Measurements from ENCODE around the gene NXPH3.
"Not testable (repeated sequence)": the region's sequence is repeated elsewhere in the genome, so short reads cannot be mapped to it uniquely, and the experiment has no call there.

Gene NXPH3

DNA sequence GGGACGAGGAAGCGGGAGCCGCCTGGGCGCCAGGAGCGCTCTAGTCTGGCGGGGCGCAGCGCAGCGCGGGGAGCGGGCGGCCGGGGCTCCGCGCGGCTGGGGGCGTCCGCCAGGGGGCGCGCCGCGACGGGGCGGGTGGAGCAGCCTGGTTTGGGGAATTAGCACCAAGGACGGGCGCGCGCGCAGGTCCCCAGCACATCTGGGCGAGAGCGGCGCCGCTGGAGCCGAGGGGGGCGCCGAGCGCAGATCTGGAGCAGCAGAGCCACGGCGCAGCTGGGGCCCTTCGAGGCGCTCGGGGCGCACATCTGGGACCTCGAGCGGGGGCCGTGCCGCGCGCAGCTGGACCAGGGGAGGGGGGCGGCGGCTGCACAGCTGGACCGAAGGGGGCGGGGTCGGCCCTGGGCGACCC lies at the start of gene NXPH3:
NXPH3 (plus strand) TSS at position 193 of the 409 bp plus-strand sequence. CDS start 349 bp downstream, outside the sequence.
- peak; percentile 77 to 81 for DNase-seq

DNA sequence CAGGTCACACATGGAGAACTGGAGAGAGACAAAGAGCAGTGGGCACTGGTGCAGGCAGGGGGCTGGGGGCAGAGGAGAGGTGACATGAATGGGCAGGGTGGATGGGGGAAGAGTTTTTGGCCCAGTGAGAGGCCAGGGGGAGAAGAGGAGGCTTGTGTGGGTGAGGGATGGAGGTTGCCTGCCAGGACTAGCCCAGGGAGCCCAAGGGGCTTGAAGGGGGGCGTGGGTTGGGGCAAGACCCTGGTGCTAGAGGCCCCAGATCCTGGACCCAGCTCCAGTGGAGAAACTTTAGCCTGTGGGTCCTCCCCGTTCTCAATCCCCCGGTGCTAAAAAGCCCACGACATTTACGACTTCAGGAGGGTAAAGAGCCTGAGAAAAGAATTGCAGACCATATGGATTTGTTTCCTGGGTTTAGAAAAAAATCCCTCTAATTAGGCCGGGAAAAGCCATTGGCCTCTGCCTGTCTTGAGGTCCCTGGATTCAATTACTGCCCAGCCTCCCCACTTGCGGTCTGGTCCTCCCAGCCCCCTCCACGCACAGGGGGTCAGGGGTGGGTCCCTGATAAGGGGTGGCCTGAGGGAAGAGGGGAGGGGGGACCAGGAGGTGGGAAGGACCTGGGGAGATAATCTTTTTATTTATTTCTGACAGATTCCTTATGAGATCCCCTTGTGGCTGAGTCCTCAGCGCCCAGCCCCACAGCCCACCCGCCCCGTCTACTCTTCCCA lies 47.6 kb upstream of the NXPH3 start:
- no peak for DNase-seq

DNA sequence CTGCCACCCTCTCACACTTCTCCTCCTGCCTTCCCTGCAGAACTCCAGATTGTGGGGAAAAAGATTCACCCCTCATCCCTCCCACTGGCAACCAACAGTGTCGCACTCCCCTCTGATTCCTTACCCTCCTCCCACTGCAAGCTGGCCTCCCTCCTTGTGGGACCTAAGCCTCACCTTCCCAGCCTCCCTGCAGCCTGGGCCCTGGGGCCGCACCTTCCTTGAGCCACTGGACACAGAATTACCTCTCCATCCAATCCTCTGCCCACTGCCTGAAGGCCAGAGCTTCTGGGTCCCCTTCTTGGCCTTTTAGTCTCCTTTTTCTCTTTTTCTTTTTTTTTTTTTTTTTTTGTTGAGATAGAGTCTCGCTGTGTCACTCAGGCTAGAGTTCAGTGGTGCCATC lies 46.7 kb upstream of the NXPH3 start:
- DNase-seq, result no peak

DNA sequence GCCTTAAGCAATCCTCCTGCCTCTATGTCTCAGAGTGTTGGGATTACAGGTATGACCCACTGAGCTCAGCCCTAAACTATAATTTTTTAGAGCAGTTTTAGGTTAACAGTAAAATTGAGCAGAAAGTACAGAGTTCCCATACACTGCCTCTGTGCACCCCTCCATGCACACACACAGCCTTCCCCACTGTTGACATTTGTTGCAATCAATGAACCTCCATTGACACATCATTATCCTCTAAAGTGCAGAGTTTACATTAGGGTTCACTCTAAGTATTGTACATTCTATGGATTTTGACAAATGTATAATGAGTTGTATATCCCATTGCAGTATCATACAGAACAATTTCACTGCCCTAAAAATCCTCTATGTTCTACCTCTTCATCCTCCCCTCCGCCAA lies 45.6 kb upstream of the NXPH3 start:
- DNase-seq, result no peak

DNA sequence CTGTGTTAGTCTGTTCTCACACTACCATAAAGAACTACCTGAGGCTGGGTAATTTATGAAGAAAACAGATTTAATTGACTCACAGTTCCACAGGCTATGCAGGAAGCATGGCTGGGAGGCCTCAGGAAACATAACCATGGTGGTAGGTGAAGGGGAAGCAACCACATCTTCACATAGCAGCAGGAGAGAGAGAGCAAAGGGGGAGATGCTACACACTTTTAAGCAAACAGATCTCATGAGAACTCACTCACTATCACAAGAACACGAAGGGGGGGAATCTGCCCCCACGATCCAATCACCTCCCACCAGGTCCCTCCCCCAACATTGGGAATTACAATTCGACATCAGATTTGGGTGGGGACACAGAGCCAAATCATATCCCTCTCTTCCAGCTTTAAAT lies 31.8 kb upstream of the NXPH3 start:
- DNase-seq, result no peak

DNA sequence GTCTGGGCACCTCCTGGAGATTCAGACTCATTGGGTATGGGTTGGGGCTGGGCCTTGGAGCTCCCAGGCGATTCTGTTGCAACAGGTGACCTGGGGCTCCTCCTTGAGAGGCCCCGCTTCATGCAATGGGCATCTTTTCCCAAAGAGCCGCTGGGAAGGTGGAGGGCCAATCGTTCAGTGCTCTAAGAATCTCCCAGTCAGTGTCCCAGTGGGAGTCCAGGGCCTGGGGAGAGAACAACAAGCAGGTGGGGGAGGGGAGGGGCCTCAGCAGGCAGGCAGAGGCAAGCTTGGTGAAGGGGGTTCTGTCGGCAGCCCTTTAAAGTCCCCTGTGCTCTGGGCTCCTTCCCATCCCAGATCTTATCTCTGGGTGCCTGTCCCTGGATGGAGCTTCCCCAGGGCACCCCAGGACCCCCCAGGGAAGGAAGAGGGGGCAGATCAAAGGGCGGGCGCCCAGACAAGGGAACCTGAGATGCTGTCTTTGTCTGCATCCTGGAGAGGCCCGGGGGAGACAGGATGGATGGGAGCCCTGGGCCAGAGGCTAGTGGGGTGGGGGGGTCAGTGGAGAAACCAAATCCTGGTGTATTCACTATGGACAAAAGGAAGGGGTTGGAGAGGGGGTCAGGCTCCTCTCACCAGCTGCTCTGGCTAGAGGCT lies 30.5 kb upstream of the NXPH3 start:
- no peak for DNase-seq

DNA sequence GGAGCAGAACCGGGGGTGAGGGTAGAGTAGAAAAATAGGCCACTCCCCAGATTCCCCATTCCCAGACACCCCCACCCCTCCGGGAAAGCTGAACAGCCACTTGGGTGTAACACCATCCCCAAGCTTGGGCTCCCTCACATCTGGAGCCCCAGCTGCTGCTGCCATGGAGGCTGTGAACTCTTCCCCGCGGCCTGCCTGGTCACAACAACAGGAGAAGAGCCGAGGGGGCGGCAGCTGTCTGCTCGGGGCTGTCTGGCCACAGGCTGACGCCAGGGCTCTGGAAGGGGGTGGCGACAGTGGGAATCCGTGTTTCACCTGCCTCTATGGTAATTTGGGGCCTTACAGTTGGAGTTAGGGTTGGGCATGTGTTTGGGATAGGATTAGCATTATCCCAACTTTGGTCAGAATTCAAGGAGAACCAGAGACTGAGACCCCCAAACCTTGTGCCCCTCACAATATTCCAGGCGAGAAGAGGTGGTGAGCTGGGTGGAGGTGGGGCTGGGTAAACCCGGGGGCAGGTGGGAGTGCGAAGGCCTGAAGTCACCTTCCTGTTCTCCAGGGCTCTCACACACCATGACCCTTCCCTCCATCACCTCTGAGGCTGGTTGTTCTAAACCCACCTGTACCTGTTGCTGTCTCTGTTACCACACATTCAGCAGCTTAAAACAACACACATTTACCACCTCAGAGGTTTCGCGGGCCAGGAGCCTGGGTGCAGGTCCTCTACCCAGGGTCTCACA lies 29.7 kb upstream of the NXPH3 start:
- DNase-seq, result no peak

DNA sequence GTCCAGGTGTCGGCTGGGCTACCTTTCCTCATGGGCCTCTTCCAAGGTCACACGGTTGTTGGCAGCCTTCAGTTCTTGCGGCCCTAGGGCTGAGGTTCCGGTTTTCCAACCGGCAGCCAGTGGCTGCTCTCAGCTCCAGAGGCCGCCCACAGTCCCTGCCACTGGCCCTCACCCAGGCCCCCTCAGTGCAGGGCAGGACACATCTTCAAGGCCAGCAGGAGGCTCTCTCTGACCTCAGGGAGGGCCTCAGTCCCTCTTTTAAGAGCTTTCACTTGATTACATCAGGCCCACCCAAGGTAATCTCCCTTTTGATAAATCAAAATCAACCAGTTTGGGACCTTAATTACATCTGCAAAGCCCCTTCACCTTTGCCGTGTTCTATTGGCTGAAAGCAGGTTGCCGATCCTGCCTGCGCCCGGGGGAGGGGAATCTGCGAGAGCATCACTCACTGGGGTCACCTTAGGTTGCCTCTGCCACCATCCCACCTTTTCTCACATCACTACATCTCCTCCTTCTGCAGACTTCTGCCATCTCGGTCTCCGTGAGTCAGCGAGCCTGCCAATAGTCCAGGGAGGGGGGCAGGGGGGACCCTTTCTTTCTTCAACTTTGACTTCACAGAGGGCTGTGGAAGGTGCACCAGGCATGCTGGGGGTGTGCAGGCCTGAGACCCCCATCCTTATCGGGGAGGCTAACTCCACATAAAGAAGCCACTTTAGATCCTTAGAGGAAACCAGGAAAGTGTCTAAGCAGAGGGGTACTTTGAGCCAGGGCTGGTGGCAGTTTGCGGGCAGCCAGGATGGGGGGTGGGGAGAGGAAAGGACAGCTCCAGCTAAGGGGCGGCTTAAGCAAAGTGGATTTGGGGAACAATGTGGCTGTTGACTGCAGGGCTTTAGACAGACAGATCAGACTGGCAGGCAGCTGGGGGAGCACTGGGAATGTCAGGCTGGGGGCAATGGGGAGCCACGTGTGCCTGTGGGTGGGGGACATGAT lies 28.8 kb upstream of the NXPH3 start:
- DNase-seq, result no peak

DNA sequence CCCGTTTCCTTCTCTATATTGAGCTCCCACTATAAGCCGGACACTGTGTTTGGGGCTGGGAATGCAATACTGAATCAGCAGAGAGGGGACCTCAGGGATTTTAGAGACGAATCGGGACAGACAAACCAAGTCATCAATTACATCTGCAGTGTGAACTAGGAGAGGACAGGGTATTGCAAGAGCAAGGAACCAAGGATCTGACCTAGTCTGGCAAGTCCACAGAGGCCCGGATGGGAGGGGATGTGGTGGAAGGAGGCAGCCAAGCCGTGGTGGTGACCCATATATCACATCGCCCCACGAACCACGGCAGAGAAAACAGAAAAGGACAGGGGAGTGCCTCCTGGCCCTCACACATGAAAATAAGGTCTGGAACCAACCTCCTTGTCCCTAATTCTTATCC lies 28.1 kb upstream of the NXPH3 start:
- DNase-seq, result no peak

DNA sequence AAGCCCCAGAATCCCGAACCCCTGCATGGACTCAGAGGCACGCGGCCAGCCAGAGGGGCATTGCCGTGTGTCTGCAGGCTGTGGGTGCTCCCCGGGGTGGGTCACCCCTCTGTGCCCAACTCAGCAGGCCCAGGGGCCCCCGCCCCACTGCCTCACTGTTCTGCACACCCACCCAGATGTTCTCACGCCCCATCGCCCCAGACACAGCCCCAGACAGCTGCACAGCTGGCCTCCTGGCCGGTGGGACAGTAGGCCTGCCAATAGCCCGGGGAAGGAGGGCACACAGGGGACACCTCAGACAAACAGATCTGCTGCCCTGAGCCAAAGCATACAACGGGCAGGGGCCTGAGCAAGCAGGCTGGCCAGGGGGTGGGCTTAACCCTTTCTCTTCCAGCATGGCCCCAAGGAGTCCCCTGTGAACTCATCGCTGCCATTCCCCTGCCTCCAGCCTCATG lies 27.6 kb upstream of the NXPH3 start:
- no peak for DNase-seq

DNA sequence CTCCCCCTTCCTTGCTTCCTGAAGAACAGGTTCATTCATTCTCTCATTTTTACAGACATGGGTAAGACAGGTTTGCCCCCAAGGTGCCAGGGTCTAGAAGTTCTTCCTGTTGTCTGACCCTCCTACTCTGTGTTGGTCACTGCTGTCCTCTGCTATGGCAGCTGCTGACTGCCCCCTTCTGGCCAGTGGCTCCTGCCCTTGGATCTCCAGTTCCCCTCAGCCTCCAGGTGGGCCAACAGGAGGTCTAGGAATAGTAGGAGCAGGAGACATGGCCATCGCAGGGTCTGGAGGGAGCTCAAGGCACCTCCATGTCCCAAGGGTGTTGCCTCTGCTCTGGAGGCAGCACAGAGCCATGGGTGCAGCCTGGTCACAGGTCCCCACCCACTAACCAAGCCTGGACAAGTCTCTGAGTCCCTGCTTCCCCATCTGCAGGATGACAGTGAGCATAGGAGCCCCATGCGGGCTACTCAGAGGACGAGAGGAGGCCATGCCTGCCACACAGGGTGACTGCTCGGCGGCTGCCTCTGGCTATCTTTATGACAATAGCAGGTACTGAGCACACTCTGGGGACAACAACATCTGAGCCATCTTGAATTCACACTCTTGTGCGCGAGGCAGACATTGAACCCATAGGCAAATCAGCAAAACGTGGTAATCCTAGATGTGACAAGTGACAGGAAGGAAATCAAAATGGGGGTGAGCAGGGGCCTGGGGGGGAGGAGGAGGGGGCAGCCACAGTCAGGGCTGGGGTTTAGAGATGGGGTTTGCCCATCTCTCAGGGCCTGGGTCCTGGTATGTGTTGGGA lies 27.0 kb upstream of the NXPH3 start:
- DNase-seq, result peak in 1 of 2 experiments; percentile 33

DNA sequence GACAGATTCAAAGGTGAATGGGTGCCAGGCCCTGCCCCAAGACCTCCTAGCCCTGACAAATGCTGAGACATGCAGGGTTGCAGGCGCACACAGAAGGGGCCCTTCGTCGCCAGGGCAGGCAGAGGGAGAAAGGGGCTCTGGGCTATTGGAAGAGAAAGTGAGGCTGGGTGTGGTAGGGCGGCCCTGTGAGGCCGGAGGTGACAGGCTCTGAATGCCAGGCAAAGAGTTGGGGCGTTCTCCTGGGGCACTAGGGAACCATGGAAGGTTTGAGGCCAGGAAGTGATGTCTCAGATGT lies 26.4 kb upstream of the NXPH3 start:
- no peak for DNase-seq

DNA sequence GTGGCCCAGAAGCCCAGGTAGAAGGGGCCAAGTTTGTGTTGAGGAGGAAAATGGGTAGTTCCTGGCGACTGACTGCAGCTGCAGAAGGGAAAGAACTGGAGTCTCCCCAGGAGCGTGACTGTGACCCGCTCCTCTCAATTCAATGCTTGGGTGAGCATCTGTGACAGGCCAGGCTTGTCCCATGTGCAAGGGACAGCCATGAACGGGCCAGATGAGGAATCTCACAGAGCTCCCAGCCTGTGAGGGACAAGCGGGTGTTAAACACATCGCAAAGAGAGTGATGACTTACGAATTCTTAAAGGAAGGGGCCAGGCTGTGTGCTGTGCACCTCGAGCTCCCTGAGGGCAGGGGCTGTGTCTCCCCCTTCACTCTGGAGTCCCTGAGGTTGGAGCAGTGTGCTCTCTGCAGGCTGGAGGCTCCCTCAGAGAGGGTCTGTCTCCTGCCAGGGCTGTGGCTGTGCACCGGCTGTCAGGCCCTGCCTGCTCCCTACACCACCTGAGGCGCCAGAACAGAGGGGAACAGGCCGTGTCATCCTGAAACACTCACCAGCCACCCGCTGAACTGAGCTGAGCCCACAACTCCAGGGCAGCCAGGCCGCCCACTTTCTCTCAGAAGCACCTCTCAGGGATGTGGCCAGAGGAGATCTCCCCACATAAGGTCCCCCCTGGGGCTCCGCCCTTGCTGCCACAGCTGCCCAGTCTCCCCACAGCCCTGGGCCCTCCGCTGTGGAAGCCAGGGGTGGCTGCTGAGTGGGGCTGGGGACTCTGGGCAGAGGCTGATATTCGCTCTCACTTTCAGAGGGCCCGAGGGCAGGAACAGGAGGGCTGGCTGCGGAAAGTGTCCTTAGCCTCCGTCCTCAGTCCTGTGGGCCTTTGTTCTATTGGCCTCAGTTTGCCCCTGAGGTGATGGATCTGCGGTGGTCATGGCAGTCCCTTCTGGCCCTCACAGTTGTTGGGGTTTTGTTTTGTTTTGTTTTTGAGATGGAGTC lies 25.7 kb upstream of the NXPH3 start:
- no peak for DNase-seq

DNA sequence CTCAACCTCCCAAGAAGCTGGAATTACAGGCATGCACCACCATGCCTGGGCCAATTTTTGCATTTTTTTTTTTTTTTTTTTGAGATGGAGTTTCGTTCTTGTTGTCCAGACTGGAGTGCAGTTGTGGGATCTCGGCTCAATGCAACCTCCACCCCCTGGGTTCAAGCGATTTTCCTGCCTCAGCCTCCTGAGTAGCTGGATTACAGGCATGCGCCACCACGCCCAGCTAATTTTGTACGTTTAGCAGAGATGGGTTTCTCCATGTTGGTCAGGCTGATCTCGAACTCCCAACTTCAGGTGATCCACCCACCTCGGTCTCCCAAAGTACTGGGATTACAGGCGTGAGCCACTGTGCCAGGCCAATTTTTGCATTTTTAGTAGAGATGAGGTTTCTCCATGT lies 24.9 kb upstream of the NXPH3 start:
- not testable (repeated sequence) for DNase-seq

DNA sequence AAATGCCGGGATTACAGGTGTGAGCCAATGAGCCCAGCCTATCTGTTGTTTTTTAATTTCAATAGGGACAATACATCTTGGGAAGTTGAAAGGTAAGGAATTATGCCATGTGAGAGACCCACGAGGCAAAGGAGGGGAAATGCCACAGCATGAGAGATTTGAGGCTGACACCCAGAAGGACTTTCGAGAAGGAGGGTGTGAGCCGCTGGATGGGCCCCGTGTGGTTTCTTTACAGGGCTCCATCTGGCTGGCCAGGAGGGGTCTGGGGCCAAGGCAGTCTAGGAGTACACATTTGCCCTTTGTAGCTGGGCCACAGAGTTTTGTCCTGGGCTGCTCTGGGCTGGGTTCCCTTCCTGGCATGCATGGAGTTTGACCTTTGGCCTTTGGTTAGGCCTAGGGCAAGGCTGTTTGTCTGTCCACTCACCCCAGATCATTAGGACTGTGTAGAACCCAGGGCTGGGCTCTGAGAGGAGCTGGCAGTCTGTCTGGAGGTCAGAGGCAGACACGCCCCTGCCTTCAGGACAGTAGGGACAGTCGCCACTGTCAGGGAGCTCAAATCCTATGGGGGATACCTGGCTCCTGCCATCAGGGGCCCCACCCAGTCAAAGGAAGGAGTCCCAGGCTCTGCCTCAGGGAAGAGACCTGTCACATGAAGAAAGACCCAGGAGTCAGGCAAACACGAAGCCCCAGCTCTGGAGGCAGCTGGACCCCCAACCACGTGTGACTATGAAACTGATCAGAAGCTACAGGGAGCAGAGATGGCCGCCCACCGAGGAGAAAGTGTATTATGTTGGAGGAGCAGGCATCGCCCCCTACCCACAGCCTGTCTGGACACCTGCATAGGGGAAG lies 24.2 kb upstream of the NXPH3 start:
- no peak for DNase-seq

DNA sequence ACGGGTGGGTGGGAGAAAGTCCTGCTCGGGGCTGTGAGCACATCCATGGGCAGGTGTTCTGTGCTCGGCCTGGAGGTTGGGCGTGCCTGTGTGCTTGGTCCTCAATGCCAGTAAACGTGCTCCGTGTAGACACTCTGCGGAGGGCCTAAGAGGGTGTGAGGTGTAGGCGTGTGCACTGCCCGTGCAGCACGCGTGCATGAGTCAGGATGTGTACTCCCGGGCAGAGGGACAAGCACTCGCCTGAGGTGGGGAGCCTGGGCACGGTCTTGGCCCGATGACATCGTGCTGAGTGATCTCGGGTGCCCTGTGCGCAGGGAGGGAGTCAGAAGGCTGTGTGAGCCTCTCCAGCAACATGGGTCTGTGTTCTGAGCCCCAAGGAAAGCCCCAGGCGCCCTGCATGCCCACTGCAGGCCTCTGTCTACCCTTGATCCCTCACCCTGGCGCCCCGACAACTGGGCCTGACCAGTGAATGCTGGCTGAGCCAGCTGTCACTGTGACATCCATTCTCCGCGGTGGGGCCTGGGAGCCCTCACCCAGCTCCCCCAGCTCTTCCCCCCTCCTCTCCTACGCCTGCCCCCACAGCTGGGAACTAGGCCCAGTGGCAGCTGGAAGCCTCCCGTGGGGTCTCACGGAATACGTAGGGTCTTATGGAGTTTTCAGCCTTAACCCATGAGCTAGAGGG lies 23.5 kb upstream of the NXPH3 start:
- no peak for DNase-seq

DNA sequence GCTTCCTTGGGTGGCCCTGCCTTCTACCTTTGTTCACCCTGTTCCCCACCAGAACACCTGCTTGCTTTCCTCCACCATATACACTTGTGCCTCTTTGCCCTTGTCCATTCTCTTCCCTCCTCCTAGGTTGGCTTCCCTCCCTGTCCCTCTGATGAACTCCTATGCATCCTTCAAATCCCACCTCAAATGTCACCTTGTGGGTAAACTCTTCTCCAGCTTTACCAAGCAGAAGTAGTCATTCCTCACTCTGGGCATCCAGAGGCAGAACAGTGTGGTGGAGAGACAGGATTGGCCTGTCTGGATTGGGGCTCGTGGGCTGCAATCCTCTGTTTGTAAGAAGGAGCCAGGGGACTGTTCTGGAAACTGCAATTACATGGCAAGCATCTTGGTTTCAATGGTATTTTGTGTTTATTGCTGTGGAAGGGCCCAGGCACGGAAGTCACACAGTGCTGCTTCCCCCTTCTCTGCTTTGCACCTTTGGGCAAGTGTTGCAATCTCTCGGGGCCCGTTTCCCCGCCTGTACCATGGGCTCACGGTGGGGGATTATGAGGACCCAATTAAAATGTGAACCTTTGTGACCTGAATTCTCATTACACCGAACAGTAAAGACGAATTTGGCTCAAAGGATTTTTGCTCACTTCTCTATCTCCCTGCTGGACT lies 21.9 kb upstream of the NXPH3 start:
- DNase-seq, result no peak

DNA sequence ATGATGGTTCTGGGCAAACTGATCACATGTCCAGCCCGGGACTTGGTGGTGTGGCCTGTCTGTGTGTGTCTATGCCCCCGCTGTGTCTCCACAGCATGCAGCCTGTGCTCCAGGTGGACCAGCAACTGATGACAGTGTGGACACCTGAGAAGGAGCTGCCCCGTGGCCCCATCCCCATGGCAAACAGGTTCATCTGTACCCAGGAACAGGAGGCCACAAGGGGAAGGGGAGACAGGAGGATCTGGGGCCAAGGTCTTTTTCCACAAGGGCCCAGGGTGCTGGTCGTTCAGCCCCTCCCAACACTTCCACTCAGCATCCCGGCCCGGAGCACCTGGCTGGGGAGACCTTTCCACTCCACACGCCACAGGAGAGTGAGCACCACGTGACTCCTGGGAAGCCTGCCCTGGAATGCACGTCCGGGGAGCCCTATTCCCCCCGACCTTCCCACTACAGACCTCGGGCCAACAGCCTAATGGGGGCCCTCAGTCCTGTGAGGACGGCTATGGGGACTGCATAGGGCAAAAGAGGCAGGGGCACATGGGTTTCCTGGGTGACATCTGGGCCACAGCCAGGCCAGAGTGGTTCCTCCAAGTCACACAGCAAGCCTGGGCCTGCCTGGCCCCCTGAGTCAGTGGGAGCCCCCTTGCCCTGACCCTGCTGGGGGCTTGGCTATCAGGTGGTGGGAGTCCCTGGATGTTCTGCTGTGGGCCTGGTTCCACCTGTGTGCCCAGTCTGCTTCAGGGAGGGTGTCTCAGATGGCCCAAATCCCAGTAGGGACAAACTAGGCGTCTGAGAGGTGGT lies 20.8 kb upstream of the NXPH3 start:
- DNase-seq, result no peak
